K562 (cell line): ENCODE results near the gene POLR3E. TPM values are rescaled to one million over a fixed set of nuclear protein-coding genes. Genes with fewer than 3 reads are reported as not detected.

Experiments used
- BACH1 ChIP-seq: fragments of 200-800 bp; sonication (Bioruptor generic); IDR thresholded peaks from 2 replicates; pipeline ENCODE4 v1.6.1; 2016; ENCODE audit warnings: missing genetic modification characterization, missing compliant biosample characterization
- FOS ChIP-seq: IDR thresholded peaks from 3 replicates; pipeline ENCODE4 v1.6.1; 2011; ENCODE audit not compliant: insufficient read length; ENCODE audit errors: extremely low read depth
- GATAD2A ChIP-seq: fragments of 450-650 bp; IDR thresholded peaks from 2 replicates; pipeline ENCODE4 v1.6.1; 2017
- MTF1 ChIP-seq: fragments of 250-450 bp; sonication (Bioruptor Pico); IDR thresholded peaks from 2 replicates; pipeline ENCODE4 v1.9.0; 2021; ENCODE audit warnings: moderate library complexity, mild to moderate bottlenecking, inconsistent platforms, borderline replicate concordance
- PBX2 ChIP-seq, 2 experiments: IDR thresholded peaks in 1 of 2; conservative IDR thresholded peaks in 1 of 2; 2 replicates each; pipeline ENCODE4 v1.6.1; 2016; ENCODE audit warnings: low read depth in 2 of 2, mild to moderate bottlenecking in 1 of 2, missing compliant biosample characterization in 1 of 2, missing genetic modification characterization in 1 of 2, moderate library complexity in 1 of 2
- PCBP2 ChIP-seq: fragments of 200-400 bp; formaldehyde crosslinking; IDR thresholded peaks from 2 replicates; pipeline ENCODE4 v1.6.1; 2018; ENCODE audit warnings: low read length, low read depth, mild to moderate bottlenecking, moderate library complexity; ENCODE audit not compliant: poor library complexity, severe bottlenecking
- PTBP1 ChIP-seq: fragments of 200-400 bp; formaldehyde crosslinking; IDR thresholded peaks from 2 replicates; pipeline ENCODE4 v1.6.1; 2017; ENCODE audit warnings: low read depth, low read length
- RBM14 ChIP-seq: fragments of 200-400 bp; formaldehyde crosslinking; IDR thresholded peaks from 2 replicates; pipeline ENCODE4 v1.6.1; 2018; ENCODE audit warnings: low read depth, mild to moderate bottlenecking, low read length, moderate library complexity, borderline replicate concordance; ENCODE audit not compliant: insufficient read depth
- TCF7 ChIP-seq: sonication (generic); IDR thresholded peaks from 2 replicates; pipeline ENCODE4 v1.6.1; 2016; ENCODE audit warnings: antibody characterized with exemption, borderline replicate concordance
- ZHX1 ChIP-seq: fragments of 150-350 bp; conservative IDR thresholded peaks from 2 replicates; pipeline ENCODE4 v1.6.1; 2014; ENCODE audit warnings: low read length
- ZNF3 ChIP-seq: fragments of 250-450 bp; sonication (Bioruptor Pico); IDR thresholded peaks from 2 replicates; pipeline ENCODE4 v1.5.0; 2021; ENCODE audit warnings: mild to moderate bottlenecking, moderate library complexity
- ZNF778 ChIP-seq: fragments of 450-650 bp; formaldehyde crosslinking; IDR thresholded peaks from 2 replicates; pipeline ENCODE4 v1.4.0; 2020; ENCODE audit warnings: mild to moderate bottlenecking, moderate library complexity
- polyA plus RNA-seq, 8 experiments: library from polyadenylated mRNA; depleted of rRNA in 4 of 8; stranded (reverse) in 5 of 8; unstranded in 3 of 8; fragments of >200 nt; fragmentation: Nextera tagmentation in 2 of 8; fragmentation: Illumina TruSeq in 1 of 8; extraction: Ambion mirVana in 2 of 8; extraction: Trizol in 1 of 8; gene quantifications; 2 replicates each; pipeline versions ENCODE4 v1.2.1 to v1.2.3, GENCODE V29; 2011 to 2014; ENCODE audit warnings: inconsistent platforms in 1 of 8, missing spikeins in 1 of 8
- total RNA-seq, 7 experiments: library from RNA; depleted of rRNA in 6 of 7; stranded (reverse); fragments of >200 nt in 6 of 7; fragmentation: Illumina TruSeq in 2 of 7; extraction: Trizol in 2 of 7; gene quantifications; 2 replicates each; pipeline versions ENCODE4 v1.2.1 to v1.2.3, GENCODE V29; 2011 to 2021; ENCODE audit warnings: low replicate concordance in 1 of 7

POLR3E gene
- total and polyA plus RNA-seq, 9 of the 15 experiments (the other 6 are each of a cell fraction or from before 2014, with no cell fraction given) = 17.7 to 151 (median 82.6) TPM

- TF ChIP-seq PTBP1 (no peak), FOS (no peak), ZNF778 (CRISPR knock-in tag) (no peak), PCBP2 (no peak), RBM14 (no peak), GATAD2A (0 out of 2 replicates have a peak, but pooled peaks have one; percentile 72), MTF1 (CRISPR knock-in tag) (no peak), BACH1 (tag) (0 out of 2 replicates have a peak, but pooled peaks have one; percentile 29), ZNF3 (no peak), TCF7 (no peak), ZHX1 (no peak), PBX2 (CRISPR knock-in tag; IDR thresholded peaks at IDR 0.05; ENCODE audit: low read depth) (no peak), PBX2 (tag; conservative IDR thresholded peaks at IDR 0.05; ENCODE audit: low read depth) (no peak)
These were observed 740 bp upstream of the POLR3E start (continued) for GRCh38 chr16:22296225-22297113.
